IMR-90 (cell line): ENCODE measurements around the gene PRR23E. TPM values are rescaled to one million over a fixed set of nuclear protein-coding genes. Genes with fewer than 3 reads are reported as not detected.

Experiments
- ATAC-seq: fragments of 200-7000 bp; cut with Tn5 transposase; 2 replicates; pipeline ENCODE4 v1.9.1; 2020; ENCODE audit warnings: low read depth, mild to moderate bottlenecking, moderate library complexity
- BruUV-seq: library from RNA; stranded (reverse); fragments of 400-500 nt; replicated peaks from 2 replicates; lab custom pipeline; 2021; lab: Mats Ljungman, UMichigan
- CTCF ChIA-PET: fragments of 300-600 bp; formaldehyde crosslinking; extraction: SDS; loops from one replicate; lab custom pipeline; 2021; ENCODE audit warnings: antibody characterized with exemption; lab: Yijun Ruan, JAX
- POLR2A ChIA-PET: fragments of 300-600 bp; sonication (Branson Sonifier 250); formaldehyde crosslinking; loops from one replicate; lab custom pipeline; 2022; ENCODE audit warnings: antibody characterized with exemption; ENCODE audit not compliant: unreplicated experiment; lab: Charles Lee
- DNase-seq: peaks from one replicate; pipeline ENCODE4 v3.0.0; 2013
- H2AFZ ChIP-seq: replicated peaks from 2 replicates; pipeline ENCODE3; 2013; ENCODE audit warnings: low read length, mild to moderate bottlenecking; ENCODE audit not compliant: poor library complexity
- H2AK5ac ChIP-seq: 2 replicates; pipeline ENCODE4 v1.6.1; 2013; ENCODE audit warnings: low read depth, low read length, inconsistent platforms
- H2AK9ac ChIP-seq: replicated peaks from 2 replicates; pipeline ENCODE3; 2013; ENCODE audit warnings: mild to moderate bottlenecking, low read depth, low read length, moderate library complexity; ENCODE audit not compliant: poor library complexity
- H2BK120ac ChIP-seq: 2 replicates; pipeline ENCODE4 v1.6.1; 2013; ENCODE audit warnings: low read depth, low read length, inconsistent platforms
- H2BK15ac ChIP-seq: 3 replicates; pipeline ENCODE4 v1.6.1; 2013; ENCODE audit warnings: low read depth, low read length, inconsistent platforms
- H2BK20ac ChIP-seq: 2 replicates; pipeline ENCODE4 v1.6.1; 2013; ENCODE audit warnings: low read depth, mild to moderate bottlenecking, inconsistent platforms, low read length, moderate library complexity
- H2BK5ac ChIP-seq: 2 replicates; pipeline ENCODE4 v1.6.1; 2013; ENCODE audit warnings: mild to moderate bottlenecking, low read depth, low read length, inconsistent platforms; ENCODE audit not compliant: poor library complexity, severe bottlenecking
- H3K14ac ChIP-seq: replicated peaks from 2 replicates; pipeline ENCODE4 v1.6.1; 2013; ENCODE audit warnings: low read depth, low read length, inconsistent platforms
- H3K18ac ChIP-seq: 2 replicates; pipeline ENCODE4 v1.6.1; 2013; ENCODE audit warnings: low read depth, low read length, control low read depth
- H3K23ac ChIP-seq: 2 replicates; pipeline ENCODE4 v1.6.1; 2013; ENCODE audit warnings: low read depth, low read length, inconsistent platforms
- H3K27ac ChIP-seq: 2 replicates; pipeline ENCODE4 v1.5.1; 2013; ENCODE audit warnings: mild to moderate bottlenecking, control low read depth, low read length; ENCODE audit not compliant: insufficient read depth
- H3K27me3 ChIP-seq: 2 replicates; pipeline ENCODE4 v1.6.1; 2013; ENCODE audit warnings: low read length; ENCODE audit not compliant: control insufficient read depth, insufficient read depth
- H3K36me3 ChIP-seq: 2 replicates; pipeline ENCODE4 v1.6.1; 2013; ENCODE audit warnings: low read length, mixed read lengths; ENCODE audit not compliant: control insufficient read depth, insufficient read depth
- H3K4ac ChIP-seq: 2 replicates; pipeline ENCODE4 v1.6.1; 2013; ENCODE audit warnings: low read depth, low read length, inconsistent platforms
- H3K4me1 ChIP-seq: 2 replicates; pipeline ENCODE4 v1.6.1; 2013; ENCODE audit warnings: low read length, mixed read lengths; ENCODE audit not compliant: control insufficient read depth, insufficient read depth
- H3K4me2 ChIP-seq: 2 replicates; pipeline ENCODE4 v1.6.1; 2013; ENCODE audit warnings: low read depth, mild to moderate bottlenecking, control low read depth, low read length, moderate library complexity
- H3K4me3 ChIP-seq: 2 replicates; pipeline ENCODE4 v1.5.1; 2013; ENCODE audit warnings: low read depth, mild to moderate bottlenecking, control low read depth, low read length, moderate library complexity; ENCODE audit not compliant: insufficient read depth
- H3K56ac ChIP-seq: 2 replicates; pipeline ENCODE4 v1.6.1; 2013; ENCODE audit warnings: low read length, inconsistent platforms; ENCODE audit not compliant: insufficient read depth; ENCODE audit errors: extremely low read depth
- H3K79me1 ChIP-seq, 2 experiments: 2 replicates each; pipeline ENCODE4 v1.6.1; 2013; ENCODE audit warnings: low read length in 2 of 2, inconsistent platforms in 1 of 2, low read depth in 1 of 2
- H3K9ac ChIP-seq: 2 replicates; pipeline ENCODE4 v1.6.1; 2013; ENCODE audit warnings: low read depth, low read length, control low read depth
- H3K9me1 ChIP-seq: 2 replicates; pipeline ENCODE4 v1.6.1; 2013; ENCODE audit warnings: low read length, inconsistent platforms; ENCODE audit not compliant: insufficient read depth
- H3K9me3 ChIP-seq: 2 replicates; pipeline ENCODE4 v1.6.1; 2013; ENCODE audit warnings: low read length; ENCODE audit not compliant: control insufficient read depth, insufficient read depth
- H4K20me1 ChIP-seq: 2 replicates; pipeline ENCODE4 v1.6.1; 2013; ENCODE audit warnings: low read length, inconsistent platforms; ENCODE audit not compliant: insufficient read depth
- H4K5ac ChIP-seq: 2 replicates; pipeline ENCODE4 v1.6.1; 2013; ENCODE audit warnings: mild to moderate bottlenecking, low read depth, low read length, control low read depth
- H4K8ac ChIP-seq, 2 experiments: 2 replicates each; pipeline ENCODE4 v1.6.1; 2013; ENCODE audit warnings: low read depth in 2 of 2, low read length in 2 of 2, control low read depth in 1 of 2, inconsistent platforms in 1 of 2
- H4K91ac ChIP-seq: 2 replicates; pipeline ENCODE4 v1.6.1; 2013; ENCODE audit warnings: low read depth, low read length, inconsistent platforms; ENCODE audit not compliant: insufficient read depth
- BHLHE40 ChIP-seq: fragments of 150-350 bp; IDR thresholded peaks from 2 replicates; pipeline ENCODE4 v1.6.1; 2016; ENCODE audit warnings: mild to moderate bottlenecking, low read depth, low read length
- CEBPB ChIP-seq: IDR thresholded peaks from 2 replicates; pipeline ENCODE4 v1.6.1; 2012; ENCODE audit warnings: low read depth, low read length, improper control_type of control experiment
- CHD1 ChIP-seq: IDR thresholded peaks from 2 replicates; pipeline ENCODE4 v1.6.1; 2012; ENCODE audit warnings: low read depth, low read length, improper control_type of control experiment
- MAFK ChIP-seq: IDR thresholded peaks from 2 replicates; pipeline ENCODE4 v1.6.1; 2012; ENCODE audit warnings: low read depth, low read length, improper control_type of control experiment
- MAZ ChIP-seq: IDR thresholded peaks from 2 replicates; pipeline ENCODE4 v1.6.1; 2012; ENCODE audit warnings: low read depth, mild to moderate bottlenecking, low read length, improper control_type of control experiment, moderate library complexity, borderline replicate concordance
- MXI1 ChIP-seq: IDR thresholded peaks from 2 replicates; pipeline ENCODE4 v1.6.1; 2012; ENCODE audit warnings: low read depth, mild to moderate bottlenecking, low read length, moderate library complexity, borderline replicate concordance
- NFE2L2 ChIP-seq: fragments of 150-350 bp; IDR thresholded peaks from 2 replicates; pipeline ENCODE4 v1.6.1; 2016; ENCODE audit warnings: low read depth, mild to moderate bottlenecking, low read length
- POLR2A ChIP-seq: IDR thresholded peaks from 2 replicates; pipeline ENCODE4 v1.6.1; 2012; ENCODE audit warnings: mild to moderate bottlenecking, low read depth, low read length
- RAD21 ChIP-seq: IDR thresholded peaks from 2 replicates; pipeline ENCODE4 v1.6.1; 2012; ENCODE audit warnings: low read length, improper control_type of control experiment
- RFX5 ChIP-seq: IDR thresholded peaks from 2 replicates; pipeline ENCODE4 v1.8.0; 2012; ENCODE audit warnings: low read depth, mild to moderate bottlenecking, low read length, moderate library complexity
- SMC3 ChIP-seq: fragments of 150-350 bp; IDR thresholded peaks from 2 replicates; pipeline ENCODE4 v1.6.1; 2016; ENCODE audit warnings: low read depth, mild to moderate bottlenecking, antibody characterized with exemption, low read length, moderate library complexity
- WGBS, 2 experiments: methylation state at CpG; one replicate each; pipeline versions ENCODE4 v1.1.5 to v1.1.7; 2013; ENCODE audit warnings: missing lambda C conversion rate in 2 of 2; ENCODE audit not compliant: insufficient read length in 1 of 2; ENCODE audit errors: extremely low coverage in 2 of 2; 5-methylcytosine and 5-hydroxymethylcytosine counted together
- dilution Hi-C: fragments of 300-500 bp; cut with HindIII; formaldehyde crosslinking; loops from one replicate; pipeline ENCODE4 v1.14.3; 2018; ENCODE audit warnings: low sequenced_read_pairs; ENCODE audit not compliant: unreplicated experiment
- in situ Hi-C: fragments of 300-500 bp; cut with MboI; formaldehyde crosslinking; loops from 3 replicates; pipeline ENCODE4 v1.14.3; 2019; ENCODE audit warnings: low sequenced_read_pairs, inconsistent platforms, mixed read lengths
- intact Hi-C: fragments of 100-400 bp; cut with micrococcal nuclease; formaldehyde crosslinking; loops from 2 replicates; pipeline ENCODE4 v1.10.0; 2022
- polyA plus RNA-seq, 3 experiments: library from polyadenylated mRNA; depleted of rRNA; stranded (reverse); fragments of >200 nt; gene quantifications; 2 replicates each; pipeline ENCODE4 v1.2.3, GENCODE V29; 2012; ENCODE audit warnings: low replicate concordance in 1 of 3
- total RNA-seq: library from RNA; depleted of rRNA; stranded (reverse); fragments of >200 nt; gene quantifications from 2 replicates; pipeline ENCODE4 v1.2.3, GENCODE V29; 2012
- TF ChIP-seq, protein P1 (sequence below): fragments of 150-350 bp; IDR thresholded peaks from 2 replicates; pipeline ENCODE4 v1.6.1; 2017; ENCODE audit warnings: mild to moderate bottlenecking, antibody characterized with exemption, low read length, low read depth
- TF ChIP-seq, protein P2 (sequence below): fragments of 150-350 bp; IDR thresholded peaks from 2 replicates; pipeline ENCODE4 v1.6.1; 2016; ENCODE audit warnings: low read depth, mild to moderate bottlenecking, low read length, moderate library complexity, borderline replicate concordance

The PRR23E gene
- total and polyA plus RNA-seq, 2 of the 4 experiments (the other 2 are of a cell fraction): not detected

DNA sequence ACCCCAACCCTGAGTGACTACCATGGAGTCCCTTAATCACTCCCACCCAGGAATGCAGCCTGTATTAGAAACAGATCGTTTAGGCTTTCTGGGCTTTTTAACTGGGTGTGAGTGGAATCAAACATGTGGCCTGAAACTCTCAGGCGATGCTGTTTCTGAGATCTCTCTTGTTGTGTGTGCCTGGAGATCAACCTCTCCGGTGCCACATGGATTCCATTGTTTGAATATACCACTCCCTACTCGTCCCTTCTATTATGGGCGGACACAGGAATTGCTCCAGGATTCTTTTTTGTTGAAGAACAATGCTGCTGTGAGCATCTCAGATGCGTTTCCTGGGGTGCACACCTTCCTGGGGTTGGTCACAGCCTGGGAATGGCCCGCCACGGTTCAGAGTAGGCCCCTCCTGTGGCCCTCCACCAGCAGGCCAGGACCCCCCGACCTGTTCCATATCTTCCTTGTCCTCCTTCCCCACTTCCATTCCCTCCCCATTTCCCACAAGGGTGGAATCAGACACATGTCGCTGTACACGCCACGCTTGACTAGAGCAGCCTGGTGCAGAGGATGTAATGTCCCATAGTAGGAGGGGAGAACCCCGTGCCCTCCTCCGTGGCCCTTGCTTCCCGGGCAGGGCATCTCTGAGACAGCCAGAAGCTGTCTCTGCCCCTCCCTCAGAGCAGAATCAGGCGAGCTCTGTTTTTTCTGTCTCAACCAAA, 36.4 kb upstream of the PRR23E start:
- H3K9ac ChIP-seq: no peak overlapping the region
- no peak overlapping the region for H4K8ac ChIP-seq
- no peak overlapping the region for H3K18ac ChIP-seq
- H3K9me1 ChIP-seq: no peaks in the 10 kb centered on the region
- H3K9me3 ChIP-seq: no peaks in the 10 kb centered on the region
- no peaks in the 10 kb centered on the region for H3K79me1 ChIP-seq
- no TSS peak for BruUV-seq
- H4K20me1 ChIP-seq: no peaks in the 10 kb centered on the region
- H3K27me3 ChIP-seq: peaks cover 2% of the 10 kb centered on the region; the same call in 1 of the 2 replicates
- H3K4me2 ChIP-seq: no peak overlapping the region
- ATAC-seq (no peak), DNase-seq (no peak)
- no peak overlapping the region for H2BK15ac ChIP-seq
- H3K36me3 ChIP-seq: no peaks in the 10 kb centered on the region
- no peak overlapping the region for H2BK120ac ChIP-seq
- WGBS, 2 experiments: 46% methylated on average over 2 of the region's 16 CpGs; no CpG with 5 or more reads in 1 of the 2 experiments
- ChIA-PET POLR2A (no interaction called here), CTCF (no interaction called here)
- H2BK20ac ChIP-seq: no peak overlapping the region
- in situ Hi-C loops: no loop called here
- dilution Hi-C loops: no loop called here
- H2AK5ac ChIP-seq: no peak overlapping the region
- no peak overlapping the region for H3K4ac ChIP-seq
- no peak overlapping the region for H3K56ac ChIP-seq
- H2AFZ ChIP-seq: no peak overlapping the region
- intact Hi-C loops: no loop called here
- no peak overlapping the region for H3K4me3 ChIP-seq
- no peak overlapping the region for H2BK5ac ChIP-seq
- H3K27ac ChIP-seq: no peak overlapping the region
- TF ChIP-seq, protein P1, sequence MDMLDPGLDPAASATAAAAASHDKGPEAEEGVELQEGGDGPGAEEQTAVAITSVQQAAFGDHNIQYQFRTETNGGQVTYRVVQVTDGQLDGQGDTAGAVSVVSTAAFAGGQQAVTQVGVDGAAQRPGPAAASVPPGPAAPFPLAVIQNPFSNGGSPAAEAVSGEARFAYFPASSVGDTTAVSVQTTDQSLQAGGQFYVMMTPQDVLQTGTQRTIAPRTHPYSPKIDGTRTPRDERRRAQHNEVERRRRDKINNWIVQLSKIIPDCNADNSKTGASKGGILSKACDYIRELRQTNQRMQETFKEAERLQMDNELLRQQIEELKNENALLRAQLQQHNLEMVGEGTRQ: no peak
- TF ChIP-seq BHLHE40 (no peak), MAZ (no peak), CEBPB (no peak), POLR2A (no peak), CHD1 (no peak), RAD21 (no peak), RFX5 (no peak), MXI1 (no peak), NFE2L2 (no peak), MAFK (no peak), SMC3 (no peak)
- TF ChIP-seq, protein P2, sequence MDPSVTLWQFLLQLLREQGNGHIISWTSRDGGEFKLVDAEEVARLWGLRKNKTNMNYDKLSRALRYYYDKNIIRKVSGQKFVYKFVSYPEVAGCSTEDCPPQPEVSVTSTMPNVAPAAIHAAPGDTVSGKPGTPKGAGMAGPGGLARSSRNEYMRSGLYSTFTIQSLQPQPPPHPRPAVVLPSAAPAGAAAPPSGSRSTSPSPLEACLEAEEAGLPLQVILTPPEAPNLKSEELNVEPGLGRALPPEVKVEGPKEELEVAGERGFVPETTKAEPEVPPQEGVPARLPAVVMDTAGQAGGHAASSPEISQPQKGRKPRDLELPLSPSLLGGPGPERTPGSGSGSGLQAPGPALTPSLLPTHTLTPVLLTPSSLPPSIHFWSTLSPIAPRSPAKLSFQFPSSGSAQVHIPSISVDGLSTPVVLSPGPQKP: no peak
- no peak overlapping the region for H3K23ac ChIP-seq
- no peaks in the 10 kb centered on the region for H3K4me1 ChIP-seq
- H4K91ac ChIP-seq: no peak overlapping the region
- H2AK9ac ChIP-seq: peak overlapping the region; percentile 37
- no peak overlapping the region for H3K14ac ChIP-seq
- no peak overlapping the region for H4K5ac ChIP-seq
